Natural killer cell (primary cell): ENCODE measurements around the gene OSBPL6. TPM values are rescaled to one million over a fixed set of nuclear protein-coding genes. Genes with fewer than 3 reads are reported as not detected.

Source experiments
- ATAC-seq, 3 donors: fragments of 150-1000 bp in 2 of 3; fragments of 200-7000 bp in 1 of 3; cut with Tn5 transposase; 1 replicate in 1 of 3; 2 replicates in 2 of 3; pipeline ENCODE4 v1.10.0; 2021; ENCODE audit warnings: mild to moderate bottlenecking in 2 of 3, moderate library complexity in 2 of 3
- DNase-seq, 2 donors: peaks; one replicate each; pipeline versions ENCODE4 v3.0.0 to v3.0.0-alpha.2; 2013 to 2021; ENCODE audit warnings: mixed read lengths in 1 of 2
- H3K27ac ChIP-seq: one replicate; pipeline ENCODE4 v1.5.1; 2013; ENCODE audit warnings: mild to moderate bottlenecking, low read length
- H3K27me3 ChIP-seq: one replicate; pipeline ENCODE4 v1.6.1; 2013; ENCODE audit warnings: low read length; ENCODE audit not compliant: control insufficient read depth, insufficient read depth
- H3K36me3 ChIP-seq: one replicate; pipeline ENCODE4 v1.6.1; 2013; ENCODE audit warnings: low read length; ENCODE audit not compliant: control insufficient read depth, insufficient read depth
- H3K4me1 ChIP-seq: one replicate; pipeline ENCODE4 v1.6.1; 2013; ENCODE audit warnings: low read length; ENCODE audit not compliant: control insufficient read depth, insufficient read depth
- H3K4me3 ChIP-seq: one replicate; pipeline ENCODE4 v1.5.1; 2013; ENCODE audit warnings: low read length
- H3K9me3 ChIP-seq: one replicate; pipeline ENCODE4 v1.6.1; 2013; ENCODE audit warnings: low read length; ENCODE audit not compliant: control insufficient read depth, insufficient read depth
- H3K27ac Mint-ChIP-seq, 2 donors: one replicate each; pipeline ENCODE4 v1.8.0; 2022; ENCODE audit warnings: mild to moderate bottlenecking in 2 of 2, mixed read lengths in 2 of 2, moderate library complexity in 1 of 2
- H3K27me3 Mint-ChIP-seq, 2 donors: one replicate each; pipeline ENCODE4 v1.8.0; 2022; ENCODE audit warnings: low read depth in 2 of 2, mixed read lengths in 2 of 2
- H3K36me3 Mint-ChIP-seq: one replicate; pipeline ENCODE4 v1.8.0; 2022; ENCODE audit warnings: mixed read lengths
- H3K4me1 Mint-ChIP-seq, 2 donors: one replicate each; pipeline ENCODE4 v1.8.0; 2022; ENCODE audit warnings: mixed read lengths in 2 of 2
- H3K4me3 Mint-ChIP-seq: one replicate; pipeline ENCODE4 v1.8.0; 2022; ENCODE audit warnings: mild to moderate bottlenecking, moderate library complexity, mixed read lengths
- H3K9me3 Mint-ChIP-seq, 2 donors: one replicate each; pipeline ENCODE4 v1.8.0; 2022; ENCODE audit warnings: mixed read lengths in 2 of 2
- CTCF ChIP-seq: fragments of 200-600 bp; IDR thresholded peaks from one replicate; pipeline ENCODE4 v1.8.0; 2022; ENCODE audit warnings: antibody characterized with exemption
- WGBS: methylation state at CpG from one replicate; pipeline ENCODE4 v1.1.7; 2013; ENCODE audit warnings: missing lambda C conversion rate; ENCODE audit not compliant: insufficient coverage; 5-methylcytosine and 5-hydroxymethylcytosine counted together
- intact Hi-C: fragments of 100-400 bp; cut with micrococcal nuclease; formaldehyde crosslinking; loops from one replicate; pipeline ENCODE4 v1.14.2; 2022
- total RNA-seq, 4 donors: library from RNA; stranded (reverse); fragments of 120-200 nt in 1 of 4; gene quantifications; one replicate each; pipeline versions ENCODE4 v1.2.3 to v1.2.4, GENCODE V29; 2013 to 2022

Gene OSBPL6
- total RNA-seq, 3 donors from 2014 or later (not counting 1 experiment from before 2014, with no cell fraction given) = not detected

- H3K27ac ChIP-seq = no peak overlapping the region
- ATAC-seq = no peak
- no peak for TF ChIP-seq CTCF
- Mint-ChIP-seq H3K27me3 (peaks cover 24 to 43% of the 10 kb centered on the region in 2 donors), H3K9me3 (peaks cover 0 to 3% of the 10 kb centered on the region in 2 donors), H3K4me1 (peaks cover 5 to 7% of the 10 kb centered on the region in 2 donors), H3K27ac (no peak overlapping the region), H3K4me3 (no peak overlapping the region), H3K36me3 (peaks cover 7% of the 10 kb centered on the region)
- H3K27me3 ChIP-seq = peaks cover 24% of the 10 kb centered on the region
- H3K36me3 ChIP-seq = no peaks in the 10 kb centered on the region
- no peak for DNase-seq
- H3K9me3 ChIP-seq = no peaks in the 10 kb centered on the region
- peaks cover 8% of the 10 kb centered on the region for H3K4me1 ChIP-seq
- intact Hi-C loops = no loop called here
- WGBS = 93% methylated on average over 1 of the region's 1 CpG
- no peak overlapping the region for H3K4me3 ChIP-seq
Observed at GRCh38 chr2:178199334-178199733, 5.0 kb downstream of the OSBPL6 start.

- DNase-seq (no peak), ATAC-seq (no peak)
- Mint-ChIP-seq H3K36me3 (peaks cover 7% of the 10 kb centered on the region), H3K27ac (no peak overlapping the region), H3K4me3 (no peak overlapping the region), H3K4me1 (peaks cover 2% of the 10 kb centered on the region in 2 donors), H3K9me3 (peaks cover 0 to 3% of the 10 kb centered on the region in 2 donors), H3K27me3 (peaks cover 24 to 39% of the 10 kb centered on the region in 2 donors)
- Histone ChIP-seq H3K36me3 (no peaks in the 10 kb centered on the region), H3K27ac (no peak overlapping the region), H3K4me3 (no peak overlapping the region), H3K27me3 (peaks cover 22% of the 10 kb centered on the region), H3K4me1 (peaks cover under 1% of the 10 kb centered on the region), H3K9me3 (no peaks in the 10 kb centered on the region)
- intact Hi-C loops = no loop called here
- TF ChIP-seq CTCF = no peak
- WGBS = 86% methylated on average over 1 of the region's 1 CpG
Observed at GRCh38 chr2:178200331-178200730, 6.0 kb downstream of the OSBPL6 start.

- ATAC-seq (no peak), DNase-seq (no peak)
- Mint-ChIP-seq H3K9me3 (no peaks in the 10 kb centered on the region), H3K4me1 (no peaks in the 10 kb centered on the region), H3K27ac (no peak overlapping the region), H3K27me3 (peaks cover 10 to 16% of the 10 kb centered on the region in 2 donors), H3K36me3 (peaks cover 2% of the 10 kb centered on the region), H3K4me3 (no peak overlapping the region)
- no peak for TF ChIP-seq CTCF
- intact Hi-C loops = no loop called here
- no peak overlapping the region for H3K4me3 ChIP-seq
- H3K4me1 ChIP-seq = no peaks in the 10 kb centered on the region
- no peaks in the 10 kb centered on the region for H3K36me3 ChIP-seq
- H3K27me3 ChIP-seq = peaks cover 5% of the 10 kb centered on the region
- H3K9me3 ChIP-seq = no peaks in the 10 kb centered on the region
- H3K27ac ChIP-seq = no peak overlapping the region
Observed at GRCh38 chr2:178202927-178203326, 8.6 kb downstream of the OSBPL6 start.

- Mint-ChIP-seq H3K9me3 (no peaks in the 10 kb centered on the region), H3K27me3 (peaks cover 11 to 18% of the 10 kb centered on the region in 2 donors), H3K27ac (no peak overlapping the region), H3K36me3 (no peaks in the 10 kb centered on the region), H3K4me1 (no peaks in the 10 kb centered on the region), H3K4me3 (no peak overlapping the region)
- peaks cover 3% of the 10 kb centered on the region for H3K27me3 ChIP-seq
- H3K27ac ChIP-seq = no peak overlapping the region
- H3K4me3 ChIP-seq = no peak overlapping the region
- intact Hi-C loops = no loop called here
- TF ChIP-seq CTCF = no peak
- ATAC-seq = no peak
- no peaks in the 10 kb centered on the region for H3K9me3 ChIP-seq
- 76% methylated on average over 2 of the region's 2 CpGs for WGBS
- H3K36me3 ChIP-seq = no peaks in the 10 kb centered on the region
- H3K4me1 ChIP-seq = no peaks in the 10 kb centered on the region
- DNase-seq = no peak
Observed at GRCh38 chr2:178204977-178205376, 10.7 kb downstream of the OSBPL6 start.
